ENCODE data around the gene MAP3K6. TPM values are rescaled to one million over a fixed set of nuclear protein-coding genes. Genes with fewer than 3 reads are reported as not detected.

MAP3K6 gene
- total and polyA plus RNA-seq, 2 of the 13 experiments (the other 11 are each of a cell fraction or from before 2014, with no cell fraction given): 2.7 to 3.2 TPM

- no peak for TF ChIP-seq ZMYM3 (CRISPR knock-in tag; IDR thresholded peaks at IDR 0.05)
- no peak for TF ChIP-seq ARNT (IDR thresholded peaks at IDR 0.05)
- TF ChIP-seq KIAA2018 (CRISPR knock-in tag; IDR thresholded peaks at IDR 0.05; ENCODE audit: borderline replicate concordance): no peak
- no peak for TF ChIP-seq ZNF552 (CRISPR knock-in tag; IDR thresholded peaks at IDR 0.05; ENCODE audit: borderline replicate concordance)
- TF ChIP-seq ZFYVE20 (CRISPR knock-in tag; IDR thresholded peaks at IDR 0.05; ENCODE audit: borderline replicate concordance, low read depth): 0 out of 2 replicates have a peak, but pooled peaks have one; percentile 50
- no peak for TF ChIP-seq FOXA1 (IDR thresholded peaks at IDR 0.05)
- no peak for TF ChIP-seq FOXA1 (CRISPR knock-in tag; IDR thresholded peaks at IDR 0.05)
- no peak for TF ChIP-seq FOXM1 (CRISPR knock-in tag; IDR thresholded peaks at IDR 0.05)
- no peak for TF ChIP-seq ZNF672 (CRISPR knock-in tag; IDR thresholded peaks at IDR 0.05)
- TF ChIP-seq ZKSCAN5 (CRISPR knock-in tag; IDR thresholded peaks at IDR 0.05): no peak
- no peak for TF ChIP-seq NBN (conservative IDR thresholded peaks at IDR 0.05)
- TF ChIP-seq MTERF4 (CRISPR knock-in tag; IDR thresholded peaks at IDR 0.05): no peak
- TF ChIP-seq RNF219 (CRISPR knock-in tag; IDR thresholded peaks at IDR 0.05): no peak
- TF ChIP-seq SRSF9 (IDR thresholded peaks at IDR 0.05; ENCODE audit: borderline replicate concordance, insufficient read depth, low read depth, low read length, poor library complexity, severe bottlenecking): no peak
- TF ChIP-seq IRX3 (CRISPR knock-in tag; IDR thresholded peaks at IDR 0.05; ENCODE audit: borderline replicate concordance, low read depth): no peak
- 0 out of 2 replicates have a peak, but pooled peaks have one; percentile 23 for TF ChIP-seq ZFP1 (CRISPR knock-in tag; IDR thresholded peaks at IDR 0.05)
- TF ChIP-seq EED (CRISPR knock-in tag; IDR thresholded peaks at IDR 0.05): no peak
These were observed 1.9 kb downstream of the MAP3K6 start (continued) for GRCh38 chr1:27364696-27365371.
